Measurements from ENCODE around the gene C1orf232.

C1orf232 gene

DNA sequence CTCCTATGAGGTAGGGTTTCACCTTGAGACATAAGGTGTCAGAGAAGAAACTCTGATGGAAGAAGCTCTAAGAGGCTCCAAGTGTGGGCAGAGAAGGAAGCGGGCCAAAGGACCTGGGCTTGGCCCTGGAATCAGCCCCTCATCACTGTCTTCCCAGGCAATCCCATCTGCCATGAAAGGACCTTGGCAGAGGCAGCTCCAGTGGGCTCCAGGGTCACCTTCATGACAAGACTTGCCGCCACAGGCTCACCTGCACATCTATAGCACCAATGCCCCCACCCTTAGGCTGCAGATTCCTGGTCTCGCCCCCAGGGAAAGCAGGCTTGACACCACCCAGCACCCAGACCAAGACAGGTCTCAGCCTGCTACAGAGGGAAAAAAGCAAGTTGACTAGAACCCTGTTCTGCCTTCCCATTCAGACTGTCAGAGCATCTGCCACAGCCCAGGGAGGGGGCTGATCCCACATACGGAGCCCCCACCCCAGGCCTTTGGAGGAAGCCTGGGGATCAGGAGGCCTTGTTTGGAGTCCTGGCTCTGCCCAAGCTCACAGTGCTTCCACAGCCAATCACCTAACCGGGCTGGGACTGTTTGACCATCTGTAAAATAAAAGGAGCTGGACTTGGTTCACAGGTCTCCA is 10.4 kb downstream of the C1orf232 start:
- Histone ChIP-seq H3K79me2 (ENCODE audit: insufficient read depth, low read length) (no peaks in the 10 kb centered on the region), H3K27ac (ENCODE audit: low read depth, low read length, poor library complexity, severe bottlenecking) (no peak overlapping the region), H3K9me3 (ENCODE audit: low read length) (no peaks in the 10 kb centered on the region), H3K4me1 (ENCODE audit: insufficient read depth, low read length, severe bottlenecking) (no peaks in the 10 kb centered on the region), H3K9me2 (ENCODE audit: low read depth, low read length) (no peaks in the 10 kb centered on the region), H3F3A (ENCODE audit: insufficient read depth, low read length) (no peaks in the 10 kb centered on the region), H3K4me2 (ENCODE audit: low read length) (no peak overlapping the region), H2AFZ (ENCODE audit: low read length) (no peak overlapping the region), H4K20me1 (ENCODE audit: insufficient read depth, low read length) (no peaks in the 10 kb centered on the region), H3K27me3 (ENCODE audit: insufficient read depth, low read length) (peaks cover 10% of the 10 kb centered on the region; the same call in 1 of the 2 replicates), H3K4me3 (ENCODE audit: low read depth, low read length, poor library complexity, severe bottlenecking) (no peak overlapping the region), H3K9ac (ENCODE audit: low read length) (no peak overlapping the region), H3K36me3 (ENCODE audit: insufficient read depth, low read length) (no peaks in the 10 kb centered on the region)
- TF ChIP-seq EZH2 (IDR thresholded peaks at IDR 0.05; ENCODE audit: borderline replicate concordance, low read length): no peak
- TF ChIP-seq, protein P1, sequence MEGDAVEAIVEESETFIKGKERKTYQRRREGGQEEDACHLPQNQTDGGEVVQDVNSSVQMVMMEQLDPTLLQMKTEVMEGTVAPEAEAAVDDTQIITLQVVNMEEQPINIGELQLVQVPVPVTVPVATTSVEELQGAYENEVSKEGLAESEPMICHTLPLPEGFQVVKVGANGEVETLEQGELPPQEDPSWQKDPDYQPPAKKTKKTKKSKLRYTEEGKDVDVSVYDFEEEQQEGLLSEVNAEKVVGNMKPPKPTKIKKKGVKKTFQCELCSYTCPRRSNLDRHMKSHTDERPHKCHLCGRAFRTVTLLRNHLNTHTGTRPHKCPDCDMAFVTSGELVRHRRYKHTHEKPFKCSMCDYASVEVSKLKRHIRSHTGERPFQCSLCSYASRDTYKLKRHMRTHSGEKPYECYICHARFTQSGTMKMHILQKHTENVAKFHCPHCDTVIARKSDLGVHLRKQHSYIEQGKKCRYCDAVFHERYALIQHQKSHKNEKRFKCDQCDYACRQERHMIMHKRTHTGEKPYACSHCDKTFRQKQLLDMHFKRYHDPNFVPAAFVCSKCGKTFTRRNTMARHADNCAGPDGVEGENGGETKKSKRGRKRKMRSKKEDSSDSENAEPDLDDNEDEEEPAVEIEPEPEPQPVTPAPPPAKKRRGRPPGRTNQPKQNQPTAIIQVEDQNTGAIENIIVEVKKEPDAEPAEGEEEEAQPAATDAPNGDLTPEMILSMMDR (IDR thresholded peaks at IDR 0.05; ENCODE audit: low read length): no peak

DNA sequence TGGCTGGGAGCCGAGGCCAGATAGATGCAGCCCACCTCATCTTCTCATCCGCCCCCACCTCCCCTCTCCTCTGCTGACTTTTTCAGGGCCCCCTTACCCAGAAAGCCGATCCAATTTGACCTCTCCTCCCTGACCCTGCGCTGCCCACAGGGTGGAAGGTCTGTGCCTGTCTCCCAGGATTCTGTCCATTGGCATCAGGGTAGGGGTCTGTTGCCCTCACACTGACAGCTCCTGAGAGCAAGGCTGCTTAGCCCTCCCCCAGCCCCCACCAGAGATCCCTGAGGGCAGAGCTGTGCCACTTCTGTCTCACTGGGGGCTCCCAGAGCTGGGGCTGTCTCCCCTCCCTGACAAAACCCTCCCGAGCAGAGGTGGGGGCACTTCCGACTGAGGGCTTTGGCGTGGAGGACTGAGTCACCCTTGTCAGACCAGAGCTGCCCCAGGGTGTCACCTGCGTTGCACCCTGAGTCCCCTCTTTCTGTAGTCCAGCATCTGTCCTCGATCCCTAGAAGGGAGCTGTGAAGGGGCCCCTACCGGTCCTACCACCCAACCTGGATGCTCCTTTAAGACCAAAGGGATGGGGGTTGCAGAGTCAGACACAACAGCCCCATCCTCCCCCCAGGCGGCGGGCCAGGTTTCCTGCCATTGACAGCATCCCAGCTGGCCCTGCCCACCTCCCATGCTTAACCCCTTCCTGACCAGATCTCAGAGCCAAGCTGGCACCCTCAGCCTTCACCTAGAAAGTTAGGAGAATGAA is 12.3 kb downstream of the C1orf232 start:
- Histone ChIP-seq H3K27ac (ENCODE audit: low read depth, low read length, poor library complexity, severe bottlenecking) (no peak overlapping the region), H3K4me1 (ENCODE audit: insufficient read depth, low read length, severe bottlenecking) (no peaks in the 10 kb centered on the region), H2AFZ (ENCODE audit: low read length) (no peak overlapping the region), H3K27me3 (ENCODE audit: insufficient read depth, low read length) (peaks cover 10% of the 10 kb centered on the region; the same call in 1 of the 2 replicates), H3K9me2 (ENCODE audit: low read depth, low read length) (no peaks in the 10 kb centered on the region), H3K36me3 (ENCODE audit: insufficient read depth, low read length) (no peaks in the 10 kb centered on the region), H3K4me3 (ENCODE audit: low read depth, low read length, poor library complexity, severe bottlenecking) (no peak overlapping the region), H3K9ac (ENCODE audit: low read length) (no peak overlapping the region), H3K79me2 (ENCODE audit: insufficient read depth, low read length) (no peaks in the 10 kb centered on the region), H3K9me3 (ENCODE audit: low read length) (no peaks in the 10 kb centered on the region), H3F3A (ENCODE audit: insufficient read depth, low read length) (no peaks in the 10 kb centered on the region), H3K4me2 (ENCODE audit: low read length) (no peak overlapping the region), H4K20me1 (ENCODE audit: insufficient read depth, low read length) (no peaks in the 10 kb centered on the region)
- TF ChIP-seq, protein P1 (IDR thresholded peaks at IDR 0.05; ENCODE audit: low read length): no peak
- TF ChIP-seq EZH2 (IDR thresholded peaks at IDR 0.05; ENCODE audit: borderline replicate concordance, low read length): no peak

GRCh38 chr1:26155370-26156284 is 13.1 kb downstream of the C1orf232 start:
- Histone ChIP-seq H3K9ac (ENCODE audit: low read length) (no peak overlapping the region), H3K27me3 (ENCODE audit: insufficient read depth, low read length) (peaks cover 6% of the 10 kb centered on the region; the same call in 1 of the 2 replicates)

More at GRCh38 chr1:26155370-26156284, 13.1 kb downstream of the C1orf232 start:
- no peaks in the 10 kb centered on the region for H4K20me1 ChIP-seq (ENCODE audit: insufficient read depth, low read length)
- TF ChIP-seq EZH2 (IDR thresholded peaks at IDR 0.05; ENCODE audit: borderline replicate concordance, low read length): no peak
- no peak overlapping the region for H3K27ac ChIP-seq (ENCODE audit: low read depth, low read length, poor library complexity, severe bottlenecking)
- H3K4me3 ChIP-seq (ENCODE audit: low read depth, low read length, poor library complexity, severe bottlenecking): no peak overlapping the region
- no peaks in the 10 kb centered on the region for H3K79me2 ChIP-seq (ENCODE audit: insufficient read depth, low read length)
- no peak overlapping the region for H3K4me2 ChIP-seq (ENCODE audit: low read length)
- no peaks in the 10 kb centered on the region for H3K4me1 ChIP-seq (ENCODE audit: insufficient read depth, low read length, severe bottlenecking)
- no peaks in the 10 kb centered on the region for H3K9me2 ChIP-seq (ENCODE audit: low read depth, low read length)
- H3K36me3 ChIP-seq (ENCODE audit: insufficient read depth, low read length): no peaks in the 10 kb centered on the region
- H3F3A ChIP-seq (ENCODE audit: insufficient read depth, low read length): no peaks in the 10 kb centered on the region
- no peak overlapping the region for H2AFZ ChIP-seq (ENCODE audit: low read length)
- no peaks in the 10 kb centered on the region for H3K9me3 ChIP-seq (ENCODE audit: low read length)

Measured in OCI-LY1 (cell line).